ENCODE data around the gene GNPAT.

DNA sequence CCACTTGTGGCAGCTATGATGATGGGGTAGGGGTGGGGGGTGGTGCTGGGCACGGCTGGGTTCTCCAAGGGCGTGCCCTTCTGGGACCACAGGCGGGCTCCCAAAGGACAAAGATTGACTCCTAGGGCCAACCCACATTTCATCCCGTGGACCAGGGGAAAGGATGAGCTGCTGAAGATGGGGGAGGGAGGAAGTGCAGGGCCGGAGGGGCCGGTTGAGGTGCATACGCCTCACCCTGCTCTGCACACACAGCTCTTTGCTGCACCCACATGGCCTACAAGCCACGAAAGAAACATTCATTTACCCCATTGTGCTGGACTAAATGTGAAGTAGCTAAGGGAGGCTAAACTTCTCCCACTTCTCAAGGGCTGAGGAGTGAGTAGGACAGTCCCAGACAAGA is 34.2 kb upstream of the GNPAT start:
- TF ChIP-seq EZH2 (IDR thresholded peaks at IDR 0.05; ENCODE audit: low read depth): no peak
- TF ChIP-seq, protein P1, sequence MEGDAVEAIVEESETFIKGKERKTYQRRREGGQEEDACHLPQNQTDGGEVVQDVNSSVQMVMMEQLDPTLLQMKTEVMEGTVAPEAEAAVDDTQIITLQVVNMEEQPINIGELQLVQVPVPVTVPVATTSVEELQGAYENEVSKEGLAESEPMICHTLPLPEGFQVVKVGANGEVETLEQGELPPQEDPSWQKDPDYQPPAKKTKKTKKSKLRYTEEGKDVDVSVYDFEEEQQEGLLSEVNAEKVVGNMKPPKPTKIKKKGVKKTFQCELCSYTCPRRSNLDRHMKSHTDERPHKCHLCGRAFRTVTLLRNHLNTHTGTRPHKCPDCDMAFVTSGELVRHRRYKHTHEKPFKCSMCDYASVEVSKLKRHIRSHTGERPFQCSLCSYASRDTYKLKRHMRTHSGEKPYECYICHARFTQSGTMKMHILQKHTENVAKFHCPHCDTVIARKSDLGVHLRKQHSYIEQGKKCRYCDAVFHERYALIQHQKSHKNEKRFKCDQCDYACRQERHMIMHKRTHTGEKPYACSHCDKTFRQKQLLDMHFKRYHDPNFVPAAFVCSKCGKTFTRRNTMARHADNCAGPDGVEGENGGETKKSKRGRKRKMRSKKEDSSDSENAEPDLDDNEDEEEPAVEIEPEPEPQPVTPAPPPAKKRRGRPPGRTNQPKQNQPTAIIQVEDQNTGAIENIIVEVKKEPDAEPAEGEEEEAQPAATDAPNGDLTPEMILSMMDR (conservative IDR thresholded peaks at IDR 0.05): no peak
